GM23338 (cell line): ENCODE measurements around the gene VASN. TPM values are rescaled to one million over a fixed set of nuclear protein-coding genes. Genes with fewer than 3 reads are reported as not detected.

Experiments used
- ATAC-seq: fragments of 200-7000 bp; cut with Tn5 transposase; 3 replicates; pipeline ENCODE4 v1.9.1; 2020
- DNase-seq: peaks from one replicate; pipeline ENCODE4 v3.0.0-alpha.2; 2015; ENCODE audit warnings: low spot score
- H2AFZ ChIP-seq: fragments of 200-600 bp; sonication (generic); 2 replicates; pipeline ENCODE4 v1.8.0; 2016; ENCODE audit warnings: antibody characterized with exemption, mild to moderate bottlenecking, moderate library complexity
- H3F3A ChIP-seq: fragments of 200-600 bp; sonication (generic); replicated peaks from 2 replicates; pipeline ENCODE4 v1.8.0; 2017; ENCODE audit warnings: antibody characterized with exemption, mixed run types, low read depth
- H3K27ac ChIP-seq: fragments of 200-600 bp; sonication (generic); 2 replicates; pipeline ENCODE4 v1.6.1; 2016; ENCODE audit warnings: low read depth
- H3K27me3 ChIP-seq: fragments of 200-600 bp; sonication (generic); 2 replicates; pipeline ENCODE4 v1.8.0; 2016; ENCODE audit warnings: mild to moderate bottlenecking, mixed run types, moderate library complexity; ENCODE audit not compliant: insufficient read depth
- H3K36me3 ChIP-seq: fragments of 200-600 bp; sonication (generic); 2 replicates; pipeline ENCODE4 v1.8.0; 2016; ENCODE audit warnings: mild to moderate bottlenecking; ENCODE audit not compliant: insufficient read depth
- H3K4me1 ChIP-seq: fragments of 200-600 bp; sonication (generic); 2 replicates; pipeline ENCODE4 v1.8.0; 2016; ENCODE audit warnings: mild to moderate bottlenecking, moderate library complexity; ENCODE audit not compliant: insufficient read depth
- H3K4me2 ChIP-seq: fragments of 200-600 bp; sonication (generic); 2 replicates; pipeline ENCODE4 v1.7.1; 2017; ENCODE audit warnings: mixed run types
- H3K4me3 ChIP-seq: fragments of 200-600 bp; sonication (generic); 2 replicates; pipeline ENCODE4 v1.6.1; 2016; ENCODE audit warnings: mixed run types
- H3K79me2 ChIP-seq: fragments of 200-600 bp; sonication (generic); replicated peaks from 2 replicates; pipeline ENCODE4 v1.8.0; 2017; ENCODE audit warnings: mild to moderate bottlenecking; ENCODE audit not compliant: insufficient read depth
- H3K9me2 ChIP-seq: fragments of 200-600 bp; sonication (generic); 2 replicates; pipeline ENCODE4 v1.8.0; 2017; ENCODE audit not compliant: insufficient read depth
- H4K20me1 ChIP-seq: fragments of 200-600 bp; sonication (generic); replicated peaks from 2 replicates; pipeline ENCODE4 v1.8.0; 2017; ENCODE audit warnings: mild to moderate bottlenecking; ENCODE audit not compliant: insufficient read depth
- H3K27ac Mint-ChIP-seq: 2 replicates; pipeline ENCODE4 v1.8.0; 2020; ENCODE audit warnings: inconsistent platforms, mild to moderate bottlenecking, moderate library complexity, mixed read lengths
- H3K27me3 Mint-ChIP-seq: 3 replicates; pipeline ENCODE4 v1.8.0; 2022; ENCODE audit warnings: low read depth, mild to moderate bottlenecking, moderate library complexity, mixed read lengths, inconsistent platforms; ENCODE audit not compliant: insufficient read depth, poor library complexity
- H3K36me3 Mint-ChIP-seq: 3 replicates; pipeline ENCODE4 v1.8.0; 2021; ENCODE audit warnings: low read depth, mild to moderate bottlenecking, inconsistent platforms, moderate library complexity, mixed read lengths
- H3K4me1 Mint-ChIP-seq: 3 replicates; pipeline ENCODE4 v1.8.0; 2020; ENCODE audit warnings: mild to moderate bottlenecking, inconsistent platforms, mixed read lengths
- H3K4me3 Mint-ChIP-seq: 3 replicates; pipeline ENCODE4 v1.8.0; 2021; ENCODE audit warnings: moderate library complexity, mild to moderate bottlenecking, inconsistent platforms, mixed read lengths
- H3K9me3 Mint-ChIP-seq: 3 replicates; pipeline ENCODE4 v1.8.0; 2020; ENCODE audit warnings: moderate library complexity, mild to moderate bottlenecking, inconsistent platforms, mixed read lengths
- CREB1 ChIP-seq: fragments of 250-450 bp; sonication (Bioruptor Pico); IDR thresholded peaks from 2 replicates; pipeline ENCODE4 v1.5.0; 2020; ENCODE audit warnings: low read depth, mild to moderate bottlenecking, moderate library complexity
- EZH2 ChIP-seq: fragments of 200-600 bp; sonication (generic); IDR thresholded peaks from one replicate; pipeline ENCODE4 v1.8.0; 2017; ENCODE audit warnings: antibody characterized with exemption, mild to moderate bottlenecking, low read depth; ENCODE audit not compliant: unreplicated experiment
- JUNB ChIP-seq: IDR thresholded peaks from one replicate; pipeline ENCODE4 v1.6.1; 2016; ENCODE audit warnings: antibody characterized with exemption; ENCODE audit not compliant: unreplicated experiment
- NANOG ChIP-seq: IDR thresholded peaks from 2 replicates; pipeline ENCODE4 v1.6.1; 2016; ENCODE audit warnings: antibody characterized with exemption, borderline replicate concordance
- POLR2AphosphoS5 ChIP-seq: IDR thresholded peaks from 2 replicates; pipeline ENCODE4 v1.6.1; 2016; ENCODE audit warnings: antibody characterized with exemption, low read depth
- STAT1 ChIP-seq: IDR thresholded peaks from one replicate; pipeline ENCODE4 v1.6.1; 2016; ENCODE audit warnings: antibody characterized with exemption; ENCODE audit not compliant: unreplicated experiment
- ZNF462 ChIP-seq: fragments of 250-450 bp; sonication (Bioruptor Pico); IDR thresholded peaks from 2 replicates; pipeline ENCODE4 v1.5.0; 2020; ENCODE audit warnings: mild to moderate bottlenecking, moderate library complexity
- polyA plus RNA-seq: library from polyadenylated mRNA; unstranded; fragments of >200 nt; fragmentation: Nextera tagmentation; extraction: Ambion mirVana; gene quantifications from 2 replicates; pipeline ENCODE4 v1.2.1, GENCODE V29; 2016
- total RNA-seq: library from RNA; depleted of rRNA; stranded (reverse); fragments of >200 nt; shearing (Covaris generic); gene quantifications from 2 replicates; pipeline ENCODE4 v1.2.3, GENCODE V29; 2014
- TF ChIP-seq, protein P1 (sequence below): IDR thresholded peaks from one replicate; pipeline ENCODE4 v1.6.1; 2018; ENCODE audit warnings: antibody characterized with exemption; ENCODE audit not compliant: unreplicated experiment
- TF ChIP-seq, protein P2 (sequence below), 2 experiments: fragments of 200-600 bp in 1 of 2; sonication (generic) in 1 of 2; conservative IDR thresholded peaks; 2 replicates each; pipeline versions ENCODE4 v1.5.1 to v1.6.1; 2016 to 2017; ENCODE audit warnings: antibody characterized with exemption in 2 of 2, low read depth in 2 of 2, mild to moderate bottlenecking in 2 of 2, moderate library complexity in 1 of 2

The VASN gene
- total and polyA plus RNA-seq, 2 experiments from 2014 or later: 8.0 to 15.5 TPM

DNA sequence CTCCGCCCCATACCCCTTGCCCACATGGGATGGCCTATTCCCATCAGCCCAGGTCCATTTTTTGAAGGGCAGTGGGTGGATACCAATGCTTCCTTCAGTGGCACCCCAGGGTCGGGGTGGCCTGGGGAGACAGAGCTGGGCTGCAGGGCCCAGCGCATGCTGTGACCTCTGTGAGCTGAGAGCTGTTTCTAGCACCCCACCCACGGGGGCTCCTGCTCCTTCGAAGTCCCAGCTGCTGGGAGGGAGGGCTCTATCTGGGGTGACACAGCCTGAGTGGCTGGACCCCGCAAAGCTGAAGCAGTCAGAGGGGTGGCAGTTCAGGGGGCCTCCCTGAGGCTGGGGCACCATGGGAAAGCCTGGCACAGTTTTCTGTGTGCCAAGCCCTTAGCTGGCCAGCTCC is 31.2 kb upstream of the VASN start:
- Histone ChIP-seq H4K20me1 (peaks cover 26% of the 10 kb centered on the region), H3F3A (peaks cover 31% of the 10 kb centered on the region; the same call in 1 of the 2 replicates), H3K9me2 (no peaks in the 10 kb centered on the region), H3K4me3 (no peak overlapping the region), H3K36me3 (no peaks in the 10 kb centered on the region; the same call in 1 of the 2 replicates), H3K4me1 (no peaks in the 10 kb centered on the region), H2AFZ (no peak overlapping the region), H3K27ac (no peak overlapping the region), H3K4me2 (no peak overlapping the region), H3K79me2 (peaks cover 30% of the 10 kb centered on the region), H3K27me3 (no peaks in the 10 kb centered on the region)
- TF ChIP-seq CREB1 (CRISPR knock-in tag): no peak
- no peak for ATAC-seq
- H3K27ac Mint-ChIP-seq: no peak overlapping the region
- H3K4me3 Mint-ChIP-seq: no peak overlapping the region
- peaks cover 34% of the 10 kb centered on the region for H3K27me3 Mint-ChIP-seq
- peaks cover 17% of the 10 kb centered on the region for H3K9me3 Mint-ChIP-seq
- H3K36me3 Mint-ChIP-seq: peaks cover 29% of the 10 kb centered on the region
- H3K4me1 Mint-ChIP-seq: peaks cover 2% of the 10 kb centered on the region; the same call in 1 of the 3 replicates
- DNase-seq: no peak

GRCh38 chr16:4341250-4341649 is 30.4 kb upstream of the VASN start:
- peaks cover 31% of the 10 kb centered on the region for H4K20me1 ChIP-seq
- no peak overlapping the region for H3K27ac ChIP-seq
- H3K4me2 ChIP-seq: no peak overlapping the region
- no peak for TF ChIP-seq POLR2AphosphoS5
- TF ChIP-seq CREB1 (CRISPR knock-in tag): no peak
- TF ChIP-seq EZH2: no peak
- no peak for TF ChIP-seq ZNF462
- no peak for TF ChIP-seq STAT1
- no peak for TF ChIP-seq NANOG
- TF ChIP-seq, protein P1, sequence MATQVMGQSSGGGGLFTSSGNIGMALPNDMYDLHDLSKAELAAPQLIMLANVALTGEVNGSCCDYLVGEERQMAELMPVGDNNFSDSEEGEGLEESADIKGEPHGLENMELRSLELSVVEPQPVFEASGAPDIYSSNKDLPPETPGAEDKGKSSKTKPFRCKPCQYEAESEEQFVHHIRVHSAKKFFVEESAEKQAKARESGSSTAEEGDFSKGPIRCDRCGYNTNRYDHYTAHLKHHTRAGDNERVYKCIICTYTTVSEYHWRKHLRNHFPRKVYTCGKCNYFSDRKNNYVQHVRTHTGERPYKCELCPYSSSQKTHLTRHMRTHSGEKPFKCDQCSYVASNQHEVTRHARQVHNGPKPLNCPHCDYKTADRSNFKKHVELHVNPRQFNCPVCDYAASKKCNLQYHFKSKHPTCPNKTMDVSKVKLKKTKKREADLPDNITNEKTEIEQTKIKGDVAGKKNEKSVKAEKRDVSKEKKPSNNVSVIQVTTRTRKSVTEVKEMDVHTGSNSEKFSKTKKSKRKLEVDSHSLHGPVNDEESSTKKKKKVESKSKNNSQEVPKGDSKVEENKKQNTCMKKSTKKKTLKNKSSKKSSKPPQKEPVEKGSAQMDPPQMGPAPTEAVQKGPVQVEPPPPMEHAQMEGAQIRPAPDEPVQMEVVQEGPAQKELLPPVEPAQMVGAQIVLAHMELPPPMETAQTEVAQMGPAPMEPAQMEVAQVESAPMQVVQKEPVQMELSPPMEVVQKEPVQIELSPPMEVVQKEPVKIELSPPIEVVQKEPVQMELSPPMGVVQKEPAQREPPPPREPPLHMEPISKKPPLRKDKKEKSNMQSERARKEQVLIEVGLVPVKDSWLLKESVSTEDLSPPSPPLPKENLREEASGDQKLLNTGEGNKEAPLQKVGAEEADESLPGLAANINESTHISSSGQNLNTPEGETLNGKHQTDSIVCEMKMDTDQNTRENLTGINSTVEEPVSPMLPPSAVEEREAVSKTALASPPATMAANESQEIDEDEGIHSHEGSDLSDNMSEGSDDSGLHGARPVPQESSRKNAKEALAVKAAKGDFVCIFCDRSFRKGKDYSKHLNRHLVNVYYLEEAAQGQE: no peak
- no peak for TF ChIP-seq JUNB
- TF ChIP-seq, protein P2, sequence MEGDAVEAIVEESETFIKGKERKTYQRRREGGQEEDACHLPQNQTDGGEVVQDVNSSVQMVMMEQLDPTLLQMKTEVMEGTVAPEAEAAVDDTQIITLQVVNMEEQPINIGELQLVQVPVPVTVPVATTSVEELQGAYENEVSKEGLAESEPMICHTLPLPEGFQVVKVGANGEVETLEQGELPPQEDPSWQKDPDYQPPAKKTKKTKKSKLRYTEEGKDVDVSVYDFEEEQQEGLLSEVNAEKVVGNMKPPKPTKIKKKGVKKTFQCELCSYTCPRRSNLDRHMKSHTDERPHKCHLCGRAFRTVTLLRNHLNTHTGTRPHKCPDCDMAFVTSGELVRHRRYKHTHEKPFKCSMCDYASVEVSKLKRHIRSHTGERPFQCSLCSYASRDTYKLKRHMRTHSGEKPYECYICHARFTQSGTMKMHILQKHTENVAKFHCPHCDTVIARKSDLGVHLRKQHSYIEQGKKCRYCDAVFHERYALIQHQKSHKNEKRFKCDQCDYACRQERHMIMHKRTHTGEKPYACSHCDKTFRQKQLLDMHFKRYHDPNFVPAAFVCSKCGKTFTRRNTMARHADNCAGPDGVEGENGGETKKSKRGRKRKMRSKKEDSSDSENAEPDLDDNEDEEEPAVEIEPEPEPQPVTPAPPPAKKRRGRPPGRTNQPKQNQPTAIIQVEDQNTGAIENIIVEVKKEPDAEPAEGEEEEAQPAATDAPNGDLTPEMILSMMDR (conservative IDR thresholded peaks at IDR 0.05; ENCODE audit: low read depth in 2 of 2): no peak

More at GRCh38 chr16:4341250-4341649, 30.4 kb upstream of the VASN start:
- Histone ChIP-seq H3K36me3 (no peaks in the 10 kb centered on the region; the same call in 1 of the 2 replicates), H2AFZ (no peak overlapping the region), H3K4me1 (no peaks in the 10 kb centered on the region), H3F3A (peaks cover 30% of the 10 kb centered on the region), H3K27me3 (no peaks in the 10 kb centered on the region), H3K9me2 (no peaks in the 10 kb centered on the region), H3K79me2 (peaks cover 38% of the 10 kb centered on the region), H3K4me3 (no peak overlapping the region)
- Mint-ChIP-seq H3K4me3 (no peak overlapping the region), H3K4me1 (peaks cover 2% of the 10 kb centered on the region; the same call in 1 of the 3 replicates), H3K9me3 (peaks cover 18% of the 10 kb centered on the region), H3K27ac (no peak overlapping the region), H3K27me3 (peaks cover 40% of the 10 kb centered on the region), H3K36me3 (peaks cover 33% of the 10 kb centered on the region)
- ATAC-seq: no peak
- no peak for DNase-seq
